ENCODE results near the gene DCAF7. TPM values are rescaled to one million over a fixed set of nuclear protein-coding genes. Genes with fewer than 3 reads are reported as not detected.

Gene DCAF7
- total and polyA plus RNA-seq, 2 of the 4 experiments (the other 2 are of a cell fraction) = 40.9 to 52.8 TPM

- Histone ChIP-seq H3K36me3 (ENCODE audit: control insufficient read depth, insufficient read depth, low read length) (peaks cover 55% of the 10 kb centered on the region), H3K27me3 (ENCODE audit: control insufficient read depth, insufficient read depth, low read length) (no peaks in the 10 kb centered on the region), H3K79me1 (ENCODE audit: low read depth in 1 of 2, low read length in 2 of 2) (peaks cover 19 to 44% of the 10 kb centered on the region in 2 experiments; a peak in 3 of 4 replicates), H4K91ac (ENCODE audit: insufficient read depth, low read depth, low read length) (no peak overlapping the region), H2BK20ac (ENCODE audit: low read depth, low read length) (no peak overlapping the region), H3K9ac (ENCODE audit: low read depth, low read length) (no peak overlapping the region), H2BK5ac (ENCODE audit: low read depth, low read length, poor library complexity, severe bottlenecking) (no peak overlapping the region), H4K8ac (ENCODE audit: low read depth in 2 of 2, low read length in 2 of 2) (no peak overlapping the region), H4K5ac (ENCODE audit: low read depth, low read length) (no peak overlapping the region), H3K4ac (ENCODE audit: low read depth, low read length) (no peak overlapping the region), H3K18ac (ENCODE audit: low read depth, low read length) (no peak overlapping the region), H4K20me1 (ENCODE audit: insufficient read depth, low read length) (no peaks in the 10 kb centered on the region), H3K23ac (ENCODE audit: low read depth, low read length) (no peak overlapping the region), H3K9me1 (ENCODE audit: insufficient read depth, low read length) (0 out of 2 replicates have a peak, but pooled peaks cover 3% of the 10 kb centered on the region), H3K4me2 (ENCODE audit: low read depth, low read length) (no peak overlapping the region), H3K9me3 (ENCODE audit: control insufficient read depth, insufficient read depth, low read length) (no peaks in the 10 kb centered on the region), H3K56ac (ENCODE audit: extremely low read depth, insufficient read depth, low read length) (no peak overlapping the region), H2BK120ac (ENCODE audit: low read depth, low read length) (no peak overlapping the region), H2AK5ac (ENCODE audit: low read depth, low read length) (no peak overlapping the region), H2BK15ac (ENCODE audit: low read depth, low read length) (no peak overlapping the region), H3K27ac (ENCODE audit: insufficient read depth, low read length) (no peak overlapping the region), H3K14ac (replicated peaks; ENCODE audit: low read depth, low read length) (no peak overlapping the region), H3K4me1 (ENCODE audit: control insufficient read depth, insufficient read depth, low read length) (no peaks in the 10 kb centered on the region), H3K4me3 (ENCODE audit: insufficient read depth, low read depth, low read length) (no peak overlapping the region), H2AK9ac (replicated peaks; ENCODE audit: low read depth, low read length, poor library complexity) (no peak overlapping the region), H2AFZ (replicated peaks; ENCODE audit: low read length, poor library complexity) (no peak overlapping the region)
- 96% methylated on average over 7 of the region's 11 CpGs; no CpG with 5 or more reads in 1 of the 2 experiments for WGBS, 2 experiments (ENCODE audit: extremely low coverage in 2 of 2, insufficient read length in 1 of 2)
- in situ Hi-C loops (cut with MboI; ENCODE audit: low sequenced_read_pairs) = no loop called here
- DNase-seq (no peak), ATAC-seq (ENCODE audit: low read depth) (no peak)
- TF ChIP-seq POLR2A (IDR thresholded peaks at IDR 0.05; ENCODE audit: low read depth, low read length) = no peak
- no peak for TF ChIP-seq SMC3 (IDR thresholded peaks at IDR 0.05; ENCODE audit: low read depth, low read length)
- no peak for TF ChIP-seq MAZ (IDR thresholded peaks at IDR 0.05; ENCODE audit: borderline replicate concordance, low read depth, low read length)
- no peak for TF ChIP-seq CEBPB (IDR thresholded peaks at IDR 0.05; ENCODE audit: low read depth, low read length)
- no peak for TF ChIP-seq BHLHE40 (IDR thresholded peaks at IDR 0.05; ENCODE audit: low read depth, low read length)
- TF ChIP-seq RFX5 (IDR thresholded peaks at IDR 0.05; ENCODE audit: low read depth, low read length) = no peak
- no peak for TF ChIP-seq MXI1 (IDR thresholded peaks at IDR 0.05; ENCODE audit: borderline replicate concordance, low read depth, low read length)
- no peak for TF ChIP-seq FOS (IDR thresholded peaks at IDR 0.05; ENCODE audit: low read depth, low read length)
- TF ChIP-seq RAD21 (IDR thresholded peaks at IDR 0.05; ENCODE audit: low read length) = no peak
- TF ChIP-seq NFE2L2 (IDR thresholded peaks at IDR 0.05; ENCODE audit: low read depth, low read length) = no peak
- TF ChIP-seq CHD1 (IDR thresholded peaks at IDR 0.05; ENCODE audit: low read depth, low read length) = no peak
- TF ChIP-seq, protein P1, sequence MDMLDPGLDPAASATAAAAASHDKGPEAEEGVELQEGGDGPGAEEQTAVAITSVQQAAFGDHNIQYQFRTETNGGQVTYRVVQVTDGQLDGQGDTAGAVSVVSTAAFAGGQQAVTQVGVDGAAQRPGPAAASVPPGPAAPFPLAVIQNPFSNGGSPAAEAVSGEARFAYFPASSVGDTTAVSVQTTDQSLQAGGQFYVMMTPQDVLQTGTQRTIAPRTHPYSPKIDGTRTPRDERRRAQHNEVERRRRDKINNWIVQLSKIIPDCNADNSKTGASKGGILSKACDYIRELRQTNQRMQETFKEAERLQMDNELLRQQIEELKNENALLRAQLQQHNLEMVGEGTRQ (IDR thresholded peaks at IDR 0.05; ENCODE audit: low read depth, low read length) = no peak
- no peak for TF ChIP-seq RCOR1 (IDR thresholded peaks at IDR 0.05; ENCODE audit: insufficient replicate concordance, low read length)
- TF ChIP-seq MAFK (IDR thresholded peaks at IDR 0.05; ENCODE audit: low read depth, low read length) = no peak
- TF ChIP-seq CTCF (conservative IDR thresholded peaks at IDR 0.05; ENCODE audit: low read depth, low read length) = no peak
- no peak for TF ChIP-seq ELK1 (IDR thresholded peaks at IDR 0.05; ENCODE audit: borderline replicate concordance, low read depth, low read length)
- intact Hi-C loops (cut with micrococcal nuclease) = no loop called here
- ChIA-PET POLR2A (ENCODE audit: unreplicated experiment) (no interaction called here), CTCF (interaction anchor here (0.6 kb wide), 1 partner anchor 1912 kb away, joined by 5 read pairs; no protein-coding TSS in a partner anchor)
- dilution Hi-C loops (cut with HindIII; ENCODE audit: low sequenced_read_pairs, unreplicated experiment) = no loop called here
- BruUV-seq (replicated peaks) = no TSS peak
Observed at GRCh38 chr17:63588797-63589196, 38.5 kb downstream of the DCAF7 start.

Data from IMR-90 (cell line).